IPS-18c (cell line): Measurements from ENCODE around the gene PJA2.
"Not testable (repeated sequence)": the region's sequence is repeated elsewhere in the genome, so short reads cannot be mapped to it uniquely, and the experiment has no call there.

Experiments
- H3K4me3 ChIP-seq: 2 replicates; pipeline ENCODE4 v1.7.0; 2013; ENCODE audit warnings: low read depth, mild to moderate bottlenecking, low read length, moderate library complexity; ENCODE audit not compliant: insufficient read depth
- H3K9me3 ChIP-seq: one replicate; pipeline ENCODE4 v1.6.1; 2013; ENCODE audit warnings: mild to moderate bottlenecking, low read length, moderate library complexity; ENCODE audit not compliant: control insufficient read depth, insufficient read depth

PJA2 gene

DNA sequence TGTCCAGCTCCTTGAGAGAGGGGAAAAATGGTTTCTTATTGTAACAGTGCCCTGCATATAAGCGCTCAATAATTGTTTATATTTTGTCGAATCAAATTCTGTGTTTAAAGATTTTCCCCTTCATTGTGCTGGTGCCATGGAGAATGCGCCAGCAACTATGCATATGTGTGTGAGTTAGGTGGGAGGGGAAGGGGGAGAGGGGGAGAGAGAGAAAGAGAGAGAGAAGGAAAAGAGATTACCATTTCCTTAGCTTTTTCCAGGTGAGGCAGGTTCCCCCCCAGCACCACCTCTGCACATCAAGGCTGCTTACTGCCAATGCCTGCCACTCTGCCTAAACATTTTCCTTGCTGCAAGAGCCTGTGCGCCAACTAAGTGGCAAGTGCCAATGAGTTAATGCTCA is 111.0 kb downstream of the PJA2 start:
- H3K4me3 ChIP-seq: no peak overlapping the region
- H3K9me3 ChIP-seq: no peaks in the 10 kb centered on the region

DNA sequence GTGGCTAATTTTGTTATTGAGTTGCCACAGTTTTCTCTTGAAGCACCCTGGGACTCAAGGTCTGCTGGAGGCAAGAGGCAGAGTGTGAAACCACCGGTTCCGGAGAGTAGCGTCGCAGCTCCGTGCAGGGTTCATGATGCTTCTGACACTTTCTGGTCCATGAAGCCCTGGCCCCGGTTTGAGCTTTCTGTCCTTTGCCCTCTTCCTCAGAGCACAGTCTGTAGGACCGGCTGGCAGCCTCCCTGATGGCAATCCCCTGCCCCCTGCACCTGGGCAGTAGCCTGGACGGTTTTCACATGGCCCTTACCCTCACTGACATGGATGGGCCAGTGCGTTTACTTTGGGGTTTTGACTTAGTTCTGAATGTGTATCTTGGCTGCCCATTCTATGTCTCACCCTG is 111.9 kb downstream of the PJA2 start:
- H3K9me3 ChIP-seq: no peaks in the 10 kb centered on the region
- H3K4me3 ChIP-seq: no peak overlapping the region

DNA sequence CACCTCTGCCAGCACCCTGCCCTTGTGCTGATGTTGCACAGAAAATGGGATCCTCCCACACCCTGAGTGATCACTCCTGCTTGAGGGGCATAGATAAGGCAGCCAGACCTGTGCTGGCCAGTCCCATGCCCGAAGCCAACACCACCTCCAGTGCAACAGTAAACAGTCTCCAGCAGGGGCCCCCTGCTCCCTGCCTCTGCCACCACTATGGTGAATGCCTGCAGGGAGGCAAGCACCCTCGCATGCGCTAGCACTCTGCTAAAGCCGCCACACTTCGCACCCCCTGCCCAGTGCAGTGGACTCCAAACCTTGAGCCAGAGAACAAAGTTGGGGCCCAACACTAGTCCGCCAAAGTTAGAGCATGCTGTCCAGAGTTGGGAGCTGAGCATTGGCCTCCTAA is 118.7 kb downstream of the PJA2 start:
- Histone ChIP-seq H3K4me3 (no peak overlapping the region), H3K9me3 (no peaks in the 10 kb centered on the region)

DNA sequence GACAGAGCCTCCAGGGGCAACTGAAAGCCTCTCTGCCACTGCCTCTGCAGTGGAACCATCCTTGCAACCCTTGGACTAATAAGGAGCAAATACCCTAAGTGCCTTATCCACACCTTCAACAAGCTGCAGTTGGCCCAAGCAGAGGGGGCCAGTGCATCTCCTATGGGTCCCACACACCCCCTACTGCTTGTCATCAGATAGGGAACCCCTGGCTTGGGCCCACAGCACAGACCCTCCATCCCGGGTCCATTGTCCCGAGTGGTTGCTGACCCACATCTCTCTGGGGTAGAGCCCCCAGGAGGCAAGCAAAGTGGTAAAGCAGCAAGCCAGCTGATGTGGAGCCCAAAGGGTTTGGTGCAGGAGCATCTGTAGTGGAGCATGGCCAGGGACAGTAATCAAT is 119.5 kb downstream of the PJA2 start:
- Histone ChIP-seq H3K4me3 (no peak overlapping the region), H3K9me3 (no peaks in the 10 kb centered on the region)

DNA sequence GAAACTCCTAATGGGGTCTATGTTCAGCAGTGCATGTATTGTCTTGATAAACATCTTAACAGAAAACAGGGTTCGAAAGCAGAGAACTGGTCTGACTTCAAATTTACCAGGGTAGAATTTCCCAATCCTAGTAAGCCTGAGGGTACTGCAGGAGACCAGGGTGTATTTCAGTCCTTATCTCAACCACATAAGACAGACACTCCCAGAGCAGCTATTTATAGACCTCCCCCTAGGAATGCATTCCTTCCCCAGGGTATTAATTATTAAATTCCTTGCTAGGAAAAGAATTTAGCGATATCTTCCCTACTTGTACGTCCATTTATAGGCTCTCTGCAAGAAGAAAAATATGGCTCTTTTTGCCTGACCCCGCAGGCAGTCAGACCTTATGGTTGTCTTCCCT is 123.1 kb downstream of the PJA2 start:
- not testable (repeated sequence) for H3K4me3 ChIP-seq, H3K9me3 ChIP-seq
